ENCODE measurements around the gene BAG1.

BAG1 gene

DNA sequence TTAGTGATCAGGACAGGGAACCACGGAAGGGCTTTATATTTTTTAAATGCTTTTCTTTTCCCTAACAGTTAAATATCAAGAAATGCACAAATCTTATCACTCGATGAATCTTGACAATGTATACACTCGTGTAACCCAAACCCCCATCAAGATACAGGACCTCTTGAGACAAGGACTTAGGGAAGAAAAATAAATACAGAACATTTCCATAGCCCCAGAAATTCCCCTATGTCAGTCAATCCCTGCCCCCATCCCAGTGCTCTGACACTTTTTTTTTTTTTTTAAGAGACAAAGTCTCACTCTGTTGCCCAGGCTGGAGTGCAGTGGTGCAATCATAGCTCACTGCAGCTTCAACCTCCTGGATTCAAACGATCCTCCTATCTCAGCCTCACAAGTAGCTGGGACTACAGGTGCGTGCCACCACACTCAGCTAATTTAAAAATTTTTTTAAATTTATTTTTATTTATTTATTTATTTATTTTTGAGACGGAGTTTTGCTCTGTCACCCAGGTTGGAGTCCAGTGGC is 21.8 kb downstream of the BAG1 start:
- no peak for DNase-seq (ENCODE audit: low read depth in 3 of 3)

DNA sequence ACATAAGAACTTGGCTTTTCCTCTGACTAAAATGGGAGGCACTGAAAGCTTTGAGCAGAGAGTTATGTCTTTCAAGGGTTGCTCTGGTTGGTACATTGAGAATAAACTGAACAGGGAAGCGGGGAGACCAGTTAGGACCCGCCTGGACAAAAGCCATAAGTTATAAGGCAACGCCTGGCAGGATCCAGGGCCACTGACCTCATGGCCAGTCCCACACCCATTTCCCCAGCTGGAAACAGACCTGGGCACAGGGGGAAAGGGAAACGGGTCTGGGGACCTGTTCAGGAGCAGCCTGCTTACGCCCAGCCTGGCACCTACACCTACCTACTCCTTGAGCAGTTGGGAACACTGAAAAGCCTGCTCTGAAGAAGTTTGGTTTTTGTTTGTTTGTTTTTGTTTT is 23.2 kb downstream of the BAG1 start:
- DNase-seq (ENCODE audit: low read depth in 3 of 3) = no peak

DNA sequence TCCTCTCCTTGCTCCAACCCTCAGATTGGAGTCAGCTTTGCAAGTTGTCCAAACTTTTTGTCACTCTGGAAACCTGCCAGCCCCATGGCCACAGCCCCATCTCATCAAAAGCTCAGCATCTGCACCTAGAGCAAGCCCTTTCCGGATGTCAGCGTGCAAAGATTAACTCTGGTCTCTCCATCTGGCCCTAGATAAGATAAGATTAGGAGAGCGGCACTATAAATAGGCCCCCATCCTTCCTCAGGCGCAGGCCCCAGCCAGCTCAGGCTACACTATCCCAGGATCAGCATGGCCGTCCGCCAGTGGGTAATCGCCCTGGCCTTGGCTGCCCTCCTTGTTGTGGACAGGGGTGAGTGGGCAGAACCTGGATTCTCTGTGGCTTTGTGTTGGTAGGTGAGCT is 24.6 kb downstream of the BAG1 start, which contains the start of gene SPINK4:
Gene SPINK4 (plus strand): TSS at position 247 of the 400 bp plus-strand sequence. CDS start 42 bp downstream, at position 289.
- no peak for DNase-seq (ENCODE audit: low read depth in 3 of 3)

DNA sequence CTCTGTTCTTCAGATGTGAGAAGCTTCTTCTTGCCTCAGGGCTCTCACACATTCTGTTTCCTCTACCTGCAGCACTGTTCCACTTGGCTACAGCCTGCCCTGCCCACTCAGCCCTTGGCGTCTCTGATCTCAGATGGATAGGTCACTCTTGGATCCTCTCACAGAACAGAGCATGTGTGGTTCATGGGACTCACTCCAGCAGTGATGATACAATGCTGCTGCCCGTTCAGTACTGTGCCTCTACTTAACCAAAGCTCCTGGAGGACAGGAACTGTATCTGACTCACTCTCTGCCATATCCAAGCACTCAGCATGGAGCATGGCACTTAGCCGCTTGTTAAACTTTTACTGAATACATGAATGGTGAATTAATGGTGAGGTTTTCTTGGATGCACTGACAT is 27.9 kb downstream of the BAG1 start:
- no peak for DNase-seq (ENCODE audit: low read depth in 3 of 3)

DNA sequence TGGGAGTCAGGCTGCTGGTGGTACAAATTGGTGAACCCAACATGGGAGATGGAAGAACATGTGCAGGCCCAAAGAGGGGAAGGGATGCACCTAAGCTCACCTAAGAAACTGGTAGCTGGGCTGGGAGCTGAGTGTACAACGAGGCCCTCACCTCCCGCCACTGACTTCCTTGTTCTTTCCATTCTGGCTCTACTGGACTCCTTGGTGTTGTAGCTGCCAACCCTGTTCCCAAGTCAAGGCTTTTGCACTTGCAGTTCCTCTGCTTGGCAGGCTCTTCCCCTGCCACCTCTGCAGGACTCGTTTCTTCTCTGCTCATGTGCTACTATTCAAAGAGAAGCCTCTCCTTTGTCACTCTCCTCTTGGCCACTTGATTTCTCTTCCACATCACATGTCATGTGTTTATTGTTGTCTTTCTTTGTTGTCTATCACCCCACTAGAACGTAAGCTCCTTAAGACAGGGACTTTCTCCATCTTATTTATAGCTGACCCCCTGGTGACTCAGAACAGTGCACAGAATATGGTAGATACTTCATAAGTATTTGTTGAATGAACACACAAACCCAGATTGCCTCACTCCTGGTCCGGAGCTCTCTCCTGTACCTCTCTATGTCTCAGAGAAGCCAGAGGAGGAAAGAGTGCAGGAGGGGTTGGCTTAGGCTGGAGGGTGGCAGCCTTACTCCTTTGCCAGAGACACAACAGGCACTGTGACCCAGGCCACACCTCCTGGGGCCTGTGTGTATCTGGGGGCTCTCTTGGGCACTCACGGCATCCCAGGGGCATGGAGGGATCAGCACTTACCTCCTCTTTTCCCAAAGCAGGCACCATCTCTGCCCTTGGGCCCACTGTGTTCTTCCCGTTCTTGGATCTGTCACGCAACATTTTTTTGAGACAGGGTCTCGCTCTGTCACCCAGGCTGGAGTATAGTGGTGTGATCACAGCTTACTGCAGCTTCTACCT is 29.7 kb downstream of the BAG1 start:
- DNase-seq (ENCODE audit: low read depth in 3 of 3) = no peak

DNA sequence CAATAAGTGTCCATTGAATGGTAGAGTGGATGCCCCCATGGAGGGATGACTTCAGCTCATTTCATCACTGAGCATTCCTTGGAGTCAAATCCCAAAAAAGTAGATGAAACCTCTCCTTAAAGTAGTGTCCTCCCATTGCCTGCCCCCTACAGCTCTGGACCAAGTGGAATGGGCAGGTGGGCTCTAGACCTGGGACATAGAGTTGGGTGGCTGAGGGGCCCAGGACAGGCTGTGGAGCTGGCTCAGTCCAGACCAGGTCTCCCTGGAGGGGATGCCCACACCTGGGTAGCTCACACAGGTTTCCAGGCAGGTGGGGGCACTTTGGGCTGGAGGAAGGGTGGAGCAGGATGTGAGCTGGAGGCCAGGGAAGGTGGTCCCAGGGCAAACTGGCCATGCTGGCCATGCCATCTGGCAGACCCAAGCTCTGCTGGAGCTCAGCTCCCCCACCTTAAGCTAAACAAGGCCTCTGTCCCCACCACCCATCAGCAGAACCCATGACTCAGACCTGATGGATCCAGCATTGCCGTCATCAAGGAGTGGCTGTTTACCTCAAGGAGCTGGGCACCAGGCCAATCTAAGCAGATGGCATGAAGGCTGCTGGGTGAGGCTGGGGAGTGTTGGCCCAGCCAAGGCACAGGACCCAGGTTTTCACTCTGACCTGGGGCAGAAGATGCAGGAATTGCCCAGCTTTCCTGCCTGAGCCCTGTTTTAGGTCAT is 30.7 kb downstream of the BAG1 start:
- DNase-seq (ENCODE audit: low read depth in 3 of 3) = no peak

DNA sequence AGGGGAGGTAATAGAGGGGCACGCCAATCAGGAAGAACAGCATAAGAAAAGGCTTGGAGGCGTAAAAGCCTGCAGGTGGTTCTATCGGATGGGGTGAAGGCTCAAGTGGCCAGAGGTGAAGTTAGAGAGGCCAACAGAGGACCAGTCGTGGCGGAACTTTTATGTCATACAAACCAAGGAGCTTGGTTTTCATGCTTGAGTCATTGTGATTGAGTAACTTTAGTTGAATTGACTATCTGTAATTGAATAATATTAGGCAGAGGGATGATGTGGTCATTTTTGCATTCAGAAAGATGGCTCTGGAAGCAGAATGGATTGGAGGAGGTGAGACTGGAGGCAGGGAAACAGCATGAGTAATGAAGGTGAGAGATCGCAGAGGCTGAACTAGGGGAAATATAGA is 31.7 kb downstream of the BAG1 start:
- no peak for DNase-seq (ENCODE audit: low read depth in 3 of 3)

DNA sequence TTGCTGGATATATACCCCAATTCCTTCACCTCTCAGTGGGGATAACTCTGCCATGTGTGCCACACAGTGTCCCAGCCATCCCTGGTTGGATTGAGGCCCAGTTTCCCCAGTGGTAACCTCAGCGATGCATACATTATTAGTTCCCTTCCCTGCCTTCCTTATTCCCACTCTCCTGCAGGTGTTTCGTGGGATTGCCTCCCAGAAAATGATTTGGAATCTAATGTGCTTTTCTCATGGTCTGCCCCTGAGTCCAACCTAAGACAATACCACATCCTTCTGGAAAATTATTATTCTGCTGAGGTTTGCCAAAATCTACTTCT is 32.9 kb downstream of the BAG1 start:
- DNase-seq (ENCODE audit: low read depth in 3 of 3) = no peak

DNA sequence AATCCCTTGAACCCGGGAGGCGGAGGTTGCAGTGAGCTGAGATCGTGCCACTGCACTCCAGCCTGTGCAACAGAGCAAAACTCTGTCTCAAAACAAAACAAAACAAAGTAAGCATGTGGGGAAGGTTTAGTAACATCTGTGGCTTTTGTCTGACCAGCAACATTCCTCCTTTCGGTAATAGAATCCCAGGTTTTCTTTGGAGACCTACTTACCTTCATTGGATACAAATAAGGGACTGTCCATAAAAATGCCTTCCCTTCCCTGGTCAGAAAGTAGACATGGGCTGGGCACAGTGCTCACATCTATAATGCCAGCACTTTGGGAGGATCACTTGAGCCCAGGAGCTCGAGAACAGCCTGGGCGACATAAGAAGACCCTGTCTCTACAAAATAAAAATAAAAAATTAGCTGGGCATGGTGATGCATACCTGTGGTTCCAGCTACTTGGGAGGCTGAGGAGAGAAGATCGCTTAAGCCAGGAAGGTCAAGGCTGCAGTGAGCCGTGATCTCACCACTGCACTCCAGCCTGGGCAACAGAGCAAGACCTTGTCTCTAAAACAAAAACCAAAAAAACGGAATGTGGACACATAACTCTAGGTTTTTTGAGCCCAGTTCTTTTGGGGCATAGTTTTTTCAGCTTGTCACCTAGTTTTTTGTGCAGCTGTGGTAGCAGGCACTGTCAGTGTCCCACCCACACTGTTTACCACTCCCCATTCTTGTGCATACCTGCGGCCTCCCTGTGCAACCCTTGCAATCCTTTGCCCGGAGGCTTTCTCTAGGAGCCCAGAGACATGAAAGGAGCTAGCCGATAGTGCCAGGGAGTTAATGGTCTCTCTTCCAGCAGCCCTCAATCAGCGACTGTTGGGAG is 33.5 kb downstream of the BAG1 start:
- no peak for DNase-seq (ENCODE audit: low read depth in 3 of 3)

DNA sequence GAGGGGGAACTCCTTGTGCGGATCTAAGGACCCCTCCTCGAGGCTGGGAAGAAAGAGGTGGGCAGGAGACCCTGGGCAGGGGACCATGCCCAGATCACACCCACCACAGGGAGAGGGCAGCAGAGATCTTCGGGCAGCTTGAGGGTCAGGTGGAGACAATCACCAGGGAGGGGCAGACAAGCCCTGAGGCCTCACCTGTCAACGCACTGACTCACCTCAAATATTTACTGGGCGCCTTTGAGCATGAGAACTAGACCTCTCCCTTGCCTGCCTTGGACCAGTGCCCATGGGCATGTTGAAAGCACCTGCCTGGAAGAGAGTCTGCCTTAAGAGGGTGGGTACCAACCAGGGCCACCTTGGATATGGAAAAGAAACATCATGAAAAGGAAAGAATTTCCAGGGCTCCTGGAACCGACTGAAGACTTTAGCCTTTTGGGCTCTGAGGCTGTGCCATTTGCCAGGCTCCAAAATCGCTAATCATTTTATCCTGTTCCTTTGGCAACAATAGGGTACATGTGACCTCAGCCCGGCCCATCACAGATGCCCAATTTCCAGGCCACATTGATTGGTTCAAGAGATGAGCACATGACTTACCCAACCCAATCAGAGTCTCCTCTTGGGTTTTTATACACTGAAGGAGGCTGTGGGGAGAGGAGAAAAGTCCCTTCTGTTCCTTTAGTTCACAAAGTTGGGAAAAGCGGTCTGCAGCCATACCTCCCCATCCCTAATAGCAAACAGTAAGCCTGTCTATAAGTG is 35.0 kb downstream of the BAG1 start:
- DNase-seq (ENCODE audit: low read depth in 3 of 3) = no peak

DNA sequence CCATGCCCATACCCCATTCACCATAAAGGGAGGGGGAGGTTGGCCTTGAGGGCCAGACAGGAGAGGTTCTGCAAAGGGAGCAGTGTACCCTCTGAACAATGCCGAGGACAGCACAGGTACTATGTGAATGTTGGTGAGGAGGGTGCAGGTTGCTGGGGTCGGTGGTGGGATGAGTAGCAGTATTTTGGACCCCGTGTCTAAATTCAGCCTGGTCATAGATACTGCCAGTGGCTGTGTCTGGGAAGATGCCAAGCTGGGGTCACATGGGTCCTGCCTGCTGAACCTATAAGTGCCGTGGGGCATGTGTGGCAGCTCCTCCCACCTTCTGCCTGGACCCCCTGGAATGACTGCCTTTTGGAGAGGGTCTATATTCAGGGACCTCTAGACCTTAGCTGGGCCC is 35.9 kb downstream of the BAG1 start:
- DNase-seq (ENCODE audit: low read depth in 3 of 3) = no peak

DNA sequence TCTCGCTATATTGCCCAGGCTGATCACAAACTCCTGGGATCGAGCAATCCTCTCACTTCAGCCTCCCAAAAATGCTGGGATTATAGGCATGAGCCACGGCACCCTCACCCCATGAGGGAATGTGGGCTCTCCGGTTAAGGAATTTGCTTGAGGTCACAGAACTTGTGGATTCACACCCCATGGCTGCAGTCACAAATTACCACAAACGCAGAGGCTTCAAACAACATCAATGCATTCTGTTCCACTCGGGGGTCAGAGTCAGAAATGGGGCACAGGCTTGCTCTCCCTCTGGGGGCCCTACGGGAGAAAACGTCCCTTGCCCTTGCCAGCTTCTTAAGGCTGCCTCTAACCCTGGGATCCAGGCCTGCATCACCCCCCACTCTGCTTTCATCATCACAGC is 36.8 kb downstream of the BAG1 start:
- DNase-seq (ENCODE audit: low read depth in 3 of 3) = no peak

DNA sequence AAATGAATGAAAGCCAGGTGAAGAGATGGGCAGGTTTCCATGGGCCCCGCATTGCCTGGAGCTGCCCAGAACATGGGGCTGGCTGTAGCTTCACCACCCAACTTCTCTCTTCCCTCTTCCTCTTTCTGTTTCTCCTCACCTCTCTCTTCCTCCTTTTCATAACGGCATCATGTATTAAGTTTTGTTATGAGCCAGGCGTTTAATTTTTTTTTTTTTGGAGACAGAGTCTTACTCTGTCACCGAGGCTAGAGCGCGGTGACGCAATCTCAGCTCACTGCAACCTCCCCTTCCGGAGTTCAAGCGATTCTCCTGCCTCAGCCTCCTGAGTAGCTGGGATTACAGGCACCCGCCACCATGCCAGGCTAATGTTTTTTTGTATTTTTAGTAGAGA is 37.5 kb downstream of the BAG1 start:
- no peak for DNase-seq (ENCODE audit: low read depth in 3 of 3)

DNA sequence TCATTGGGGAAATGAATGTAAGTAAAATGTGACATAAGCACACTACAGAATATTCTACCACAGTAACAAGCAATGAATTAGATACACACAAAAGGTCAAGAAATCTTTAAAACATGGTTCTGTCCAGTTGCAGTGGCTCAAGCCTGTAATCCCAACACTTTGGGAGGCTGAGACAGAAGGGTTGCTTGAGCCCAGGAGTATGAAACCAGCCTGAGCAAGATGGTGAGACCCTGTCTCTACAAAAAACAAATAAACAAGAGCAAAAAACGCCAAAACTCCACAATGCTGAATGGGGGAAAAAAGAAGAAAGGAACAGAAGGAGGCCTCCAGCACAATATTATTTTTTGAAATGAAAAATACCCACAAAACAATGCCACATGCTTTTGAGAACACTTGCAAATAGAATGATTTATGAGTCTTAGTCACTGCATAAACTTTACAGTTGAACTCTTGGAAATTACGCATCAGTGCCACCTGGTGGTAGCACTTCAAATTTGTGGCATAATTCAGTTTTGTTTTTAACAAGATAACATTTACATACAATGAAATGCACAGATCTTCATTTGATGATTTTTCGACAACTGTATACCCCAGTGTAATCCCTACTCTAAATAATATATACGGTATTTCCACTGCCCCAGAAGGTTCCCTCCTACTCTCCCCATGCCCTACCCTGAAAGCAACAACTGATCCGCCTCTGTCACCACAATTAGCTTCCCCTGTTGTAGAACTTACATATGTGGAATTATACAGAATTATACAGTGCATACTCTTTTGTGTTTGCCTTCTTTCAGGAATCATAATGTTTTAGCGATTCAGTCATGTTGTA is 39.0 kb downstream of the BAG1 start:
- peak; percentile 48 to 66 (median 52) for DNase-seq (ENCODE audit: low read depth in 3 of 3)

DNA sequence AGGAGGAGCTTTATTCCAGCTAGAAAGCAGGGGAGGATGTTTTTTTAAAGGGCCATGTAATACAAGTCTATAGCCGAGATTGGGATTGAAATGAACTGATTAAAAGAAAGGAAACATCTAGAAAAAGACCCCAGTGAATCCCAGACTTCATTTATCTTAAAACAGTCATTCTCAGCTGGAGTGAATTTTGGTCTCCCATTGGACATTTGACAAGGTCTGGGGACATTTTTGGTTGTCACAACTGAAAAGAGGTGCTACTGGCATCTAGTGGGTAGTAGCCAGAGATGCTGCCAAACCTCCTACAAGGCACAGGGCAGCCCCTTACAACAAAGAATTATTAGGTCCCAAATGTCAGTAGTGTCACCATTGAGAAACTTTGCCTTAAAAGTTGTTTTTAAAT is 40.8 kb downstream of the BAG1 start:
- no peak for DNase-seq (ENCODE audit: low read depth in 3 of 3)

DNA sequence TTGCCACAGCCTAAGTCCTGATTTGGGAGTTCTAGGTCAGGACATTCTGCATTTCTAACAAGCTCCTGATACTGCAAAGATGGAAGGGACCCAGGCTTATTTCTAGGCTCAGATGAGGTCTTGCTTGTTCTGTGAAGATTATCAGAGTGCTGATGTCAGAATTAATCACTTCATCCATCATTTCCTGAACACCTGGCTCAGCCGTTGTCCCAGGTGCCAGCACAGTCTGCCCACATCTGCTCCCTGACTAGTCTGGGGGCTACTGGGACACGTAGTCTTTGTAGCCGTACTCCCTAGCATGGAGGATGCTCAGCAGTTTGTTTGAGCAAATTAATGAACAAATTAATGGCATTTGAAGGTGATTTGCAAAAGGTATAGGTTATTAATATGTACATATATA is 42.5 kb downstream of the BAG1 start:
- DNase-seq (ENCODE audit: low read depth in 3 of 3) = no peak

DNA sequence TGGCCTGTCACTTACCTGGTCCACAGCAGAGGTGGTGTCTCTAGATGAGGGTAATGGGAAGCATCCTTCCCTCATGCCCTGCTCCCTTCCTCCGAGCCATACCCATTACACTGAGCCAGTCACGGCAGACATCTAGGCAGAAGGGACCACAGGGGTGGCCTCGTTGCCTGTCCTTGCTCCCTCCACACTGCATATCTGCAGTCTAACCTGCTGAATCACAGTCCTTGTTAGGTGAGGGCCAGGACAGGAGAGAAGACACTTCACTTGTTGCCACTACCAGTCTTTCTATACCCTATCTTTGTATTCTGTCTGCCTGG is 43.0 kb downstream of the BAG1 start:
- no peak for DNase-seq (ENCODE audit: low read depth in 3 of 3)

DNA sequence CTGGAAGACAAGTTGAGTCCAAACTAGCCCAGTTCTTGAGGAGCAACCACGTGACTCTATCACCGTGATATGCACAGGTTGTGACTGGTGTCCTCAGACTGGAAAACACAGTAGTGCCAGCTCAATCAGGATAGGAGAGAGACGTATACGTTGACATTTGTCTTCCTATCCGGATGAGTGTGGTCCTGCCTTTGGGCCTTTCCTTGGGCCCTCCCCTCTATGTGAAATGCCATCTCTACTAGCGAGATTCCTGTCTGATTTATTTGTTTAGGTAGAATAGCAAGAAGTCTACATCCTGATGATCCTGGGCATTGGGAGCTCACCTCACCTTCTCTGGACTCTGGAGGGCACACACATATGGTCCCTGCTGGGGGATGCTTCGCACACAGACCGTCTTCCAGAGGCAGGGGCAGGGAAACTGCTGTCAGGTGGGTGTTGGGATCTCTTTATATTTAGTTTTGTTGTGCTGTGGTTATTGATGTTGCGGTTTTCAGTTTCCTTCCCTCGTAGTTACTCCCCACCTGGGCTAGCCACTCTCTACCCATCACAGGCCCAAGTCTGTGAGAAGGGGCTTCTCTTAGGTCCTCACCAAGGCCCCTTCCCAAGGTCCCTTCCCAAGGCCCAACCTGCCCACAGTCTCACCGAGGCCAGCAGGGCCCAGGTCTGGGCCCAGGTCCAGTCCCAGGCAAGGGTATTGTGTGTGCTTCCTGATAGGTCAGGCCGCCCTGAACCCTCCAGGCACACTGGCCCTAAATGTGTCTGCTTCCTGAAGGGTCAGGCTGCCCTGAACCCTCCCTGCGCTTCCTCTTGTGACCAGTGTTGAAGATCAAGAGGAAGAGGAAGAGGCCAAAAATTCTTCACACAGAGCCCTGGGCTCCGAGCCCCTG is 43.6 kb downstream of the BAG1 start:
- DNase-seq (ENCODE audit: low read depth in 3 of 3) = no peak

DNA sequence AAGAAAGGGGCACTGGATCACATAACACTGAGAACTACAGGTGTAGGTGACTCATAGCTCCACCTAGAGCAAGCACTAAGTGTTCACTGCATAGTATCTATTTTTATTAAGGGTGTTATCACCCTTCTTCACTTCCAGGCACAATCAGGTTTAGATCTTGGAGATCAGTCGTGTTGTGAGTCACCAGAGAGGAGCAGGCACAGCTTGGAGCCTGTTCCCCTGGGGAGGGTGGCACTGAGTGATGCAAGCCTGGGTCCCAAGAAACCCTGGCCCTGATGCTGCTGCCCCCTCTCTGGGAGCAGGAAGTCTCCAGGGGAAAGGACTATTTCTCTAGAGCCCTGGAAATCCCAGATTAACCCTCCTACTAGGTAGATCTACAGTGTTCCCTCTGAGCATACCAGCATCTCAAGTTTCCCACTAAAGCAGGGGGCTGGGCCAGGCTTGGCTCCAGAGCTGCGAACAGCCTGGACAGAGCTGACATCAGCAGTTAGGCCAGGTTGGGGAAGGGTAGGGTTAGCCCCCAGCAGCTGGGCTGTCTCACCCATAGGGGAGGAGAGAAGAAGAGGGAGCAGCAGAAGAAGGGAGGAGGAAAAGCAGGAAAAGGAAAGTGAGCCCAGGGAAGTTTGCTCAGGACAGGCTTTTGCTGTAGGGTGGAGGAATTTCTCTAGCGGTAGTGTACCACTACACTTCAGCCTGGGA is 52.7 kb downstream of the BAG1 start:
- no peak for DNase-seq (ENCODE audit: low read depth in 3 of 3)

Measured in stimulated activated CD4-positive, alpha-beta T cell treated with anti-CD3 and anti-CD28 coated beads, TNF-alpha, amount 100 ng/mL, for 24 hours (primary cell).